ENCODE data around the gene SNRNP48. TPM values are rescaled to one million over a fixed set of nuclear protein-coding genes. Genes with fewer than 3 reads are reported as not detected.

SNRNP48 gene
- total RNA-seq, 2 experiments from 2014 or later = 16.5 to 19.7 TPM

GRCh38 chr6:7546383-7546782 lies 43.6 kb upstream of the SNRNP48 start:
- POLR2A ChIA-PET = no interaction called here
- Mint-ChIP-seq H3K4me3 (no peak overlapping the region), H3K27me3 (ENCODE audit: low read depth) (peaks cover 48% of the 10 kb centered on the region), H3K27ac (no peak overlapping the region), H3K4me1 (ENCODE audit: low read depth) (peaks cover 5% of the 10 kb centered on the region), H3K9me3 (ENCODE audit: insufficient read depth) (no peaks in the 10 kb centered on the region), H3K36me3 (ENCODE audit: low read depth) (no peaks in the 10 kb centered on the region)
- DNase-seq = no peak
- CTCF ChIA-PET = no interaction called here
- ATAC-seq = no peak

GRCh38 chr6:7546896-7547295 lies 43.1 kb upstream of the SNRNP48 start:
- no peak overlapping the region for H3K27ac Mint-ChIP-seq
- H3K36me3 Mint-ChIP-seq (ENCODE audit: low read depth) = no peaks in the 10 kb centered on the region
- H3K27me3 Mint-ChIP-seq (ENCODE audit: low read depth) = peaks cover 50% of the 10 kb centered on the region
- DNase-seq = no peak
- ATAC-seq = no peak
- POLR2A ChIA-PET = no interaction called here
- H3K9me3 Mint-ChIP-seq (ENCODE audit: insufficient read depth) = no peaks in the 10 kb centered on the region
- H3K4me1 Mint-ChIP-seq (ENCODE audit: low read depth) = peaks cover 2% of the 10 kb centered on the region
- no peak overlapping the region for H3K4me3 Mint-ChIP-seq
- CTCF ChIA-PET = no interaction called here

- Mint-ChIP-seq H3K4me1 (ENCODE audit: low read depth) (peaks cover 2% of the 10 kb centered on the region), H3K27ac (no peak overlapping the region), H3K4me3 (no peak overlapping the region), H3K36me3 (ENCODE audit: low read depth) (no peaks in the 10 kb centered on the region), H3K27me3 (ENCODE audit: low read depth) (peaks cover 51% of the 10 kb centered on the region), H3K9me3 (ENCODE audit: insufficient read depth) (no peaks in the 10 kb centered on the region)
- no peak for DNase-seq
- POLR2A ChIA-PET = no interaction called here
- no peak for ATAC-seq
- CTCF ChIA-PET = no interaction called here
Measured at GRCh38 chr6:7547315-7547714, 42.7 kb upstream of the SNRNP48 start.

GRCh38 chr6:7550433-7550801 lies 39.6 kb upstream of the SNRNP48 start:
- POLR2A ChIA-PET = no interaction called here
- DNase-seq (no peak), ATAC-seq (no peak)
- Mint-ChIP-seq H3K4me1 (ENCODE audit: low read depth) (no peaks in the 10 kb centered on the region), H3K36me3 (ENCODE audit: low read depth) (no peaks in the 10 kb centered on the region), H3K27ac (no peak overlapping the region), H3K9me3 (ENCODE audit: insufficient read depth) (no peaks in the 10 kb centered on the region), H3K27me3 (ENCODE audit: low read depth) (peaks cover 51% of the 10 kb centered on the region), H3K4me3 (no peak overlapping the region)
- CTCF ChIA-PET = no interaction called here

GRCh38 chr6:7554533-7555275 lies 35.3 kb upstream of the SNRNP48 start:
- no peak overlapping the region for H3K27ac Mint-ChIP-seq
- H3K4me1 Mint-ChIP-seq (ENCODE audit: low read depth) = no peaks in the 10 kb centered on the region
- H3K27me3 Mint-ChIP-seq (ENCODE audit: low read depth) = peaks cover 38% of the 10 kb centered on the region
- ChIA-PET POLR2A (no interaction called here), CTCF (no interaction called here)
- H3K9me3 Mint-ChIP-seq (ENCODE audit: insufficient read depth) = no peaks in the 10 kb centered on the region
- ATAC-seq (no peak), DNase-seq (no peak)
- H3K4me3 Mint-ChIP-seq = no peak overlapping the region
- H3K36me3 Mint-ChIP-seq (ENCODE audit: low read depth) = no peaks in the 10 kb centered on the region

GRCh38 chr6:7555671-7556070 lies 34.3 kb upstream of the SNRNP48 start:
- H3K36me3 Mint-ChIP-seq (ENCODE audit: low read depth) = no peaks in the 10 kb centered on the region
- no peaks in the 10 kb centered on the region for H3K4me1 Mint-ChIP-seq (ENCODE audit: low read depth)
- CTCF ChIA-PET = no interaction called here
- peaks cover 45% of the 10 kb centered on the region for H3K27me3 Mint-ChIP-seq (ENCODE audit: low read depth)
- POLR2A ChIA-PET = no interaction called here
- DNase-seq (no peak), ATAC-seq (no peak)
- H3K27ac Mint-ChIP-seq = no peak overlapping the region
- no peak overlapping the region for H3K4me3 Mint-ChIP-seq
- no peaks in the 10 kb centered on the region for H3K9me3 Mint-ChIP-seq (ENCODE audit: insufficient read depth)

GRCh38 chr6:7556394-7557106 lies 33.4 kb upstream of the SNRNP48 start:
- Mint-ChIP-seq H3K36me3 (ENCODE audit: low read depth) (no peaks in the 10 kb centered on the region), H3K4me3 (no peak overlapping the region), H3K4me1 (ENCODE audit: low read depth) (no peaks in the 10 kb centered on the region), H3K9me3 (ENCODE audit: insufficient read depth) (no peaks in the 10 kb centered on the region), H3K27me3 (ENCODE audit: low read depth) (peaks cover 46% of the 10 kb centered on the region), H3K27ac (no peak overlapping the region)
- CTCF ChIA-PET = interaction anchor here (1.1 kb wide), 1 partner anchor 59 kb away, joined by 4 read pairs; no protein-coding TSS in a partner anchor
- DNase-seq (no peak), ATAC-seq (no peak)
- POLR2A ChIA-PET = no interaction called here

GRCh38 chr6:7557652-7558051 lies 32.3 kb upstream of the SNRNP48 start:
- H3K9me3 Mint-ChIP-seq (ENCODE audit: insufficient read depth) = no peaks in the 10 kb centered on the region
- ATAC-seq = no peak
- H3K36me3 Mint-ChIP-seq (ENCODE audit: low read depth) = no peaks in the 10 kb centered on the region
- H3K27me3 Mint-ChIP-seq (ENCODE audit: low read depth) = peaks cover 43% of the 10 kb centered on the region
- ChIA-PET CTCF (interaction anchor here (1.1 kb wide), 1 partner anchor 58 kb away, joined by 4 read pairs; no protein-coding TSS in a partner anchor), POLR2A (no interaction called here)
- no peak for DNase-seq
- H3K4me1 Mint-ChIP-seq (ENCODE audit: low read depth) = no peaks in the 10 kb centered on the region
- H3K27ac Mint-ChIP-seq = no peak overlapping the region
- H3K4me3 Mint-ChIP-seq = no peak overlapping the region

- Mint-ChIP-seq H3K36me3 (ENCODE audit: low read depth) (no peaks in the 10 kb centered on the region), H3K4me1 (ENCODE audit: low read depth) (no peaks in the 10 kb centered on the region), H3K27me3 (ENCODE audit: low read depth) (peaks cover 47% of the 10 kb centered on the region), H3K27ac (no peak overlapping the region), H3K4me3 (no peak overlapping the region), H3K9me3 (ENCODE audit: insufficient read depth) (no peaks in the 10 kb centered on the region)
- no peak for DNase-seq
- ChIA-PET POLR2A (no interaction called here), CTCF (no interaction called here)
- ATAC-seq = no peak
Measured at GRCh38 chr6:7558781-7559180, 31.2 kb upstream of the SNRNP48 start.

- no peaks in the 10 kb centered on the region for H3K4me1 Mint-ChIP-seq (ENCODE audit: low read depth)
- CTCF ChIA-PET = no interaction called here
Measured at GRCh38 chr6:7559196-7559595, 30.8 kb upstream of the SNRNP48 start.

GRCh38 chr6:7559651-7560385 lies 30.2 kb upstream of the SNRNP48 start:
- Mint-ChIP-seq H3K27ac (no peak overlapping the region), H3K27me3 (ENCODE audit: low read depth) (peaks cover 43% of the 10 kb centered on the region), H3K4me3 (no peak overlapping the region), H3K4me1 (ENCODE audit: low read depth) (no peaks in the 10 kb centered on the region), H3K9me3 (ENCODE audit: insufficient read depth) (no peaks in the 10 kb centered on the region), H3K36me3 (ENCODE audit: low read depth) (no peaks in the 10 kb centered on the region)
- ATAC-seq (no peak), DNase-seq (no peak)
- CTCF ChIA-PET = no interaction called here
- POLR2A ChIA-PET = no interaction called here

More at GRCh38 chr6:7559196-7559595, 30.8 kb upstream of the SNRNP48 start:
- no peaks in the 10 kb centered on the region for H3K36me3 Mint-ChIP-seq (ENCODE audit: low read depth)
- no peak overlapping the region for H3K27ac Mint-ChIP-seq
- ATAC-seq (no peak), DNase-seq (no peak)
- H3K9me3 Mint-ChIP-seq (ENCODE audit: insufficient read depth) = no peaks in the 10 kb centered on the region
- no peak overlapping the region for H3K4me3 Mint-ChIP-seq
- POLR2A ChIA-PET = no interaction called here
- H3K27me3 Mint-ChIP-seq (ENCODE audit: low read depth) = peaks cover 44% of the 10 kb centered on the region

- ATAC-seq (no peak), DNase-seq (no peak)
- POLR2A ChIA-PET = no interaction called here
- CTCF ChIA-PET = no interaction called here
- Mint-ChIP-seq H3K36me3 (ENCODE audit: low read depth) (no peaks in the 10 kb centered on the region), H3K27ac (no peak overlapping the region), H3K4me1 (ENCODE audit: low read depth) (no peaks in the 10 kb centered on the region), H3K9me3 (ENCODE audit: insufficient read depth) (no peaks in the 10 kb centered on the region), H3K4me3 (no peak overlapping the region), H3K27me3 (ENCODE audit: low read depth) (peaks cover 39% of the 10 kb centered on the region)
Measured at GRCh38 chr6:7561153-7561964, 28.6 kb upstream of the SNRNP48 start.

All from activated CD8-positive, alpha-beta T cell treated with anti-CD3 and anti-CD28 coated beads, Interleukin-2, amount 10 ng/mL, durations not matched to agents 7 days and 5 days (primary cell).